GM23248 (cell line): ENCODE results near the gene CBFA2T3. TPM values are rescaled to one million over a fixed set of nuclear protein-coding genes. Genes with fewer than 3 reads are reported as not detected.

ENCODE experiments used
- DNase-seq: peaks from one replicate; pipeline ENCODE4 v3.0.0-alpha.2; 2015
- H2AFZ ChIP-seq: fragments of 200-600 bp; sonication (generic); 2 replicates; pipeline ENCODE4 v1.6.1; 2016; ENCODE audit warnings: antibody characterized with exemption
- H3F3A ChIP-seq: fragments of 200-600 bp; sonication (generic); 2 replicates; pipeline ENCODE4 v1.6.1; 2016; ENCODE audit warnings: mild to moderate bottlenecking, antibody characterized with exemption, mixed run types; ENCODE audit not compliant: insufficient read depth
- H3K27ac ChIP-seq: fragments of 200-600 bp; sonication (generic); 2 replicates; pipeline ENCODE4 v1.5.1; 2016; ENCODE audit warnings: mild to moderate bottlenecking
- H3K27me3 ChIP-seq: fragments of 200-600 bp; sonication (generic); replicated peaks from 2 replicates; pipeline ENCODE4 v1.6.1; 2016; ENCODE audit warnings: mild to moderate bottlenecking; ENCODE audit not compliant: insufficient read depth
- H3K36me3 ChIP-seq: fragments of 200-600 bp; sonication (generic); 2 replicates; pipeline ENCODE4 v1.6.1; 2016; ENCODE audit warnings: low read depth, mild to moderate bottlenecking
- H3K4me1 ChIP-seq: fragments of 200-600 bp; sonication (generic); 2 replicates; pipeline ENCODE4 v1.6.1; 2016; ENCODE audit warnings: mild to moderate bottlenecking; ENCODE audit not compliant: insufficient read depth
- H3K4me2 ChIP-seq: fragments of 200-600 bp; sonication (generic); one replicate; pipeline ENCODE4 v1.6.1; 2016; ENCODE audit warnings: mild to moderate bottlenecking; ENCODE audit not compliant: unreplicated experiment
- H3K4me3 ChIP-seq: fragments of 200-600 bp; sonication (generic); 2 replicates; pipeline ENCODE4 v1.5.1; 2016; ENCODE audit warnings: mild to moderate bottlenecking
- H3K79me2 ChIP-seq: fragments of 200-600 bp; sonication (generic); 2 replicates; pipeline ENCODE4 v1.6.1; 2016; ENCODE audit warnings: mild to moderate bottlenecking; ENCODE audit not compliant: insufficient read depth
- H3K9ac ChIP-seq: fragments of 200-600 bp; sonication (generic); 2 replicates; pipeline ENCODE4 v1.6.1; 2016; ENCODE audit warnings: mild to moderate bottlenecking
- H3K9me2 ChIP-seq: fragments of 200-600 bp; sonication (generic); 2 replicates; pipeline ENCODE4 v1.6.1; 2016; ENCODE audit warnings: mixed run types, mild to moderate bottlenecking, moderate library complexity; ENCODE audit not compliant: insufficient read depth
- H3K9me3 ChIP-seq: fragments of 200-600 bp; sonication (generic); one replicate; pipeline ENCODE4 v1.6.1; 2017; ENCODE audit warnings: low read depth
- H4K20me1 ChIP-seq: fragments of 200-600 bp; sonication (generic); 2 replicates; pipeline ENCODE4 v1.6.0; 2016; ENCODE audit not compliant: insufficient read depth
- EZH2 ChIP-seq: fragments of 200-600 bp; sonication (generic); IDR thresholded peaks from 2 replicates; pipeline ENCODE4 v1.6.1; 2018; ENCODE audit warnings: antibody characterized with exemption, mild to moderate bottlenecking; ENCODE audit not compliant: insufficient read depth, poor library complexity, severe bottlenecking
- EZH2phosphoT487 ChIP-seq: fragments of 200-600 bp; sonication (generic); IDR thresholded peaks from 2 replicates; pipeline ENCODE4 v1.6.1; 2018; ENCODE audit warnings: antibody characterized with exemption, moderate library complexity, mild to moderate bottlenecking, low read depth; ENCODE audit not compliant: insufficient read depth
- WGBS, 2 experiments: methylation state at CpG; one replicate each; pipeline ENCODE4 v1.1.6; 2015 to 2017; ENCODE audit warnings: low lambda C conversion rate in 2 of 2, low coverage in 1 of 2; ENCODE audit errors: missing lambda C conversion rate in 2 of 2; 5-methylcytosine and 5-hydroxymethylcytosine counted together
- in situ Hi-C: fragments of 300-500 bp; cut with MboI; formaldehyde crosslinking; loops from 2 replicates; pipeline ENCODE4 v1.15.0; 2020
- polyA plus RNA-seq: library from polyadenylated mRNA; unstranded; fragments of >200 nt; fragmentation: Nextera tagmentation; extraction: Ambion mirVana; gene quantifications from 2 replicates; pipeline ENCODE4 v1.2.1, GENCODE V29; 2016
- total RNA-seq: library from RNA; depleted of rRNA; stranded (reverse); fragments of >200 nt; shearing (Covaris generic); gene quantifications from 2 replicates; pipeline ENCODE4 v1.2.3, GENCODE V29; 2014

The CBFA2T3 gene
- total and polyA plus RNA-seq, 2 experiments from 2014 or later, result not detected

DNA sequence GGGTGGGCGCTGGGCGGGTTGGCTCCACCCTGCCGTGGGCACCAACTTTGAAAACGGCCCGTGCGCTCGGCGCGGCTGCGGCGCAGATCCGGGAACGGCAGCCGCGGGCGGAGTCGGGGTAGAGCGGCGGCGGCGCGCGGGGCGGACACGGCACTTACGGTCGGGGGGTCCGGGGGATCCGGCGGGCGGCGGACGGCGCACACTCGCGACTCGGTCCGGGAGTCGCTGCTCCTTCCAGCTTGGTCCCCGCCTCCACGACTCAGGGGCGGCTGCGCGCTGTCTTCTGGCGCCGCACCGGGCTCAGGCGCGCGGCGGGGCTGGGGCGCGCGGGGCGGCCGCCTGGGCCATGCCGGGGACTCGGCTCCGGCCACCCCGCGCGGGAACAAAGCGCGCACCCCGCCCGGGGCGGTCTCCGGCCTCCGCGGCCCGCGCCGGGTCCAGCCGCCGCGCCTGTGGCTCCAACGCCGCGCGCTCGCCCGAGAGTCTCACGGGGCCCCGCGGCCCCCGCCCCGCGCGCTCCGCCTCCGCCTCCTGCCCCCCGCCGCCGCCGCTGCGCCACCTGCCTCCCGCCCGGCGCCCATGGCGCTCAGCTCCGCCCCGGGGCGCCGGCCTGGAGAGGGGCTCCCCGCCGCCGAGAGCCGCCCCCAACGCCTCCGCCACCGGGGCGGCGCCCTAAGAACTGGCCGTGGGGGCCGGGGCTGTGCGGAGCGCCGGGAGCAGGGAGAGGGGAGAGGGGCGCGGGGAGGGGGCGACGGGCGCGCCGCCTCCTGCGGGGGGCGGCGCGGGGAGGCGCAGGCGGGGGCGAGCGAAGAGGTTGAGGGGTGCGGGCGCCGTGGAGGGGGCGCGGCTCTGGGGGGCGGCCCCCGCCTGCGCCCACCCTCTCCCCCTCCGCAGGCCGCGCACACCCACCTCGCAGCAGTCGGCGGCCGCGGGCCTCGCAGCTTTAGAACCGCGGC, 35.9 kb downstream of the CBFA2T3 start:
- Histone ChIP-seq H3F3A (no peaks in the 10 kb centered on the region), H3K4me2 (no peak overlapping the region), H3K9me3 (no peaks in the 10 kb centered on the region), H3K27ac (no peak overlapping the region), H3K36me3 (no peaks in the 10 kb centered on the region), H3K9me2 (no peaks in the 10 kb centered on the region), H2AFZ (no peak overlapping the region), H3K9ac (no peak overlapping the region), H3K4me3 (no peak overlapping the region), H3K79me2 (no peaks in the 10 kb centered on the region), H4K20me1 (no peaks in the 10 kb centered on the region), H3K27me3 (peaks cover 63% of the 10 kb centered on the region), H3K4me1 (no peaks in the 10 kb centered on the region)
- in situ Hi-C loops, result no loop called here
- TF ChIP-seq EZH2 (peak; percentile 47), EZH2phosphoT487 (no peak)
- DNase-seq, result peak; percentile 11
- WGBS, 2 experiments, result 2 to 5% methylated on average over 11 to 52 of the region's 152 CpGs

DNA sequence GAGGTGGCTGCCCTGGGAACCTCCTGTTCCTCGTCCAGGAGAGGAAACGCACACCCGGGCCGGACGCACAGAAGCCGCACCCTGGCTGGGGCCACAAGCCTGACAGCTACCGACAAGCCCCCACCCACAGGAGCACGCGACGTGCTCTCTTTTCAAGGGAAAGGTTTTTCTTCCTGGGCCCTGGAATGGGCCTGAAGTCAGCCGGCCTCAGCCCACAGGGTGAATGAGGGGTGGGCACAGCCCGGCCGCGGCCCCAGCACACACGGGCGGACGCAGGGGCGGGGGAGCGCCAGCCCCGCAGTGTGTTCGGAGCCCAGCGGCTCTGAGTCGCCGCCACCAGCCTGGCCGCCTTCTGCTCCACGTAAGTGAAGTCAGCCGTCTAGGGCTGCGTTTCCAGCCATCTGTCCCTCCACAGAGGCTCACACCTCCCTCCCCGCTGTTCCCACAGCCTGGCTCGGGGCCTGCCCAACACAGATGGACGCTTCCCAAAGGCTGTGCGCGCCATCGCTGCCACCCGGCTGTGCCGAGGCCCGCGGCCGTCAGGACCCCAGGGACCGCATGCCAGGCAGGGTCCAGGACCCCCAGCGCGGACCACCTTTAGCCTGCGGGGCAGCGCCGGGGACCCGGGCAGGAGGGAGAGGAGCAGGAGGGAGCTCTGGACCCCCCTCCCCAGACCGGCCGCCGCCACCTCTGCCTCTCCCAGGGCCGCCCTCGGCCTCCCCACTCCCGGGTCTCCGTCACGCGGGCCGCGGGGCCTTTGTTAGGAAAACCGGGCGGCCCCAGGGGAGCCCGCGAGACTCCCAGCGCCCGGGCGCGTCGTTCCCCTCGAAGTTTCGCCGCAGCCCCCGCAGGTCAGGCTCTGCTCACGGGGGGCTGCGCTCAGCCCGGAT, 36.8 kb downstream of the CBFA2T3 start:
- Histone ChIP-seq H3K9me3 (no peaks in the 10 kb centered on the region), H2AFZ (no peak overlapping the region), H3K27me3 (peaks cover 65% of the 10 kb centered on the region), H3K9ac (no peak overlapping the region), H3K4me1 (no peaks in the 10 kb centered on the region), H3K27ac (no peak overlapping the region), H3F3A (no peaks in the 10 kb centered on the region), H4K20me1 (no peaks in the 10 kb centered on the region), H3K79me2 (no peaks in the 10 kb centered on the region), H3K36me3 (no peaks in the 10 kb centered on the region), H3K4me3 (no peak overlapping the region), H3K9me2 (no peaks in the 10 kb centered on the region), H3K4me2 (no peak overlapping the region)
- peak; percentile 61 for TF ChIP-seq EZH2
- 0 out of 2 replicates have a peak, but pooled peaks have one; percentile 73 for TF ChIP-seq EZH2phosphoT487
- in situ Hi-C loops, result no loop called here
- peak; percentile 27 for DNase-seq
- WGBS, 2 experiments, result 4 to 6% methylated on average over 56 to 68 of the region's 73 CpGs

DNA sequence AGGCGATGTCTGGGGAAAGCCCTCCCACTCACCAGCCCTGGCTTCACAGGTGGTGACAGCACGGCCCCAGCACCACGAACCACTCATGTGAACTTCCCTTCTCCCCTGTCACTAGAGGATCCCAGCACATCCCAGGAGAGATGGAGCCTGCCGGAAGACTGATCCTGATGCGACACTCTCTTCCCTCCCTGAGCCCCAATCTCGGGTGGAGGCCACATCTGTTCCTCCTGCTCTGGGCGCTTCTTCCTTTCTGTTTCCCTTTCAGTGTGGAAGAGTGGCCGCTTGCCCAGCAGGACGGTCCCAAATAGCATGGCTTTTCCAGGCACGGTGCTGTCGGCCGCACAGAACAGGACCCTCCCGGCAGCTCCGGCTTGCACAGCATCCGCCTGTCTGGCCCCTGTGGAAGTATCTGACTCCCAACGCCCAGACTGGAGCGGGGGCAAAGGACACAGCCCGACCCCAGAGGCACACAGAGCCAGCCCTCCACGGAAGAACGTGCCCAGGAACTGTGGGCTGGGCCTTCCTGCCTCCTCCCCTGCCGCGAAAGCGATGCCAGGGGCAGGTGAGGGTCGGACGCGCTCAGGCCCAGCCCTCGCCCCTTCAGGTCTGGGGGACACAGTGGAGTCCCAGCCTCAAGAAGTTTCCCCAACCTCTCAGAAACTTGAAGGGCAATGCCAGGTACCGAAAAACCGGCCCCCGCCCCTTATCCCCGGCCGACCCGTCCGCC, 37.6 kb downstream of the CBFA2T3 start:
- Histone ChIP-seq H3K4me1 (no peaks in the 10 kb centered on the region), H3K27ac (no peak overlapping the region), H3F3A (no peaks in the 10 kb centered on the region), H3K4me3 (no peak overlapping the region), H3K9ac (no peak overlapping the region), H4K20me1 (no peaks in the 10 kb centered on the region), H3K9me2 (no peaks in the 10 kb centered on the region), H3K4me2 (no peak overlapping the region), H3K36me3 (no peaks in the 10 kb centered on the region), H3K79me2 (no peaks in the 10 kb centered on the region), H3K9me3 (no peaks in the 10 kb centered on the region), H2AFZ (no peak overlapping the region), H3K27me3 (peaks cover 68% of the 10 kb centered on the region)
- DNase-seq, result peak; percentile 15
- TF ChIP-seq EZH2 (peak; percentile 81), EZH2phosphoT487 (no peak; the same call in 1 of the 2 replicates)
- in situ Hi-C loops, result no loop called here
- 24 to 28% methylated on average over 32 to 34 of the region's 34 CpGs for WGBS, 2 experiments

DNA sequence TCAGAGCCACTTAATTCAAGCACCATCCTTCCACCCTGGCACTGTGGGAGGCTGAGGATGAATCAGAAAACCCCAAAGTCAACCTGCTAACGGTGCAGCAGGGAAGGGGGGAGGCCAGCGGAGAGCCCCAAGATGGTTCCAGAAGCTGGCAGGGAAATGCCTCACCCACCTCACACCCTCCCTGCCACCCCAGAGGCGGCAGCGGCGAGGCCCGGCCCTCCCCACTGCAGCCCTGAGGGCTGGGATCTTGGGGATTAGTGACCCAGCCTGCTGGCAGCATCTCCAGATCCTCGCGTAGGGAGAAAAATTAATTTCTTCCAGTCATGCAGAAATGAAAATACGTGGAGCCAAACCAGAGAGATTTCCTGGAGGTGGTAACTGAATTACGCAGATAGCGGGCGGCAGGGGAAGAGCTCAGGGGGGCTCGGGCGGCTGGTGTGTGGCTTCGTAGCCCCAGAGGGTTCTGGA, 38.2 kb downstream of the CBFA2T3 start:
- Histone ChIP-seq H3F3A (no peaks in the 10 kb centered on the region), H3K4me2 (no peak overlapping the region)
- in situ Hi-C loops, result no loop called here

More for the DNA sequence above, 38.2 kb downstream of the CBFA2T3 start:
- H3K9ac ChIP-seq, result no peak overlapping the region
- H2AFZ ChIP-seq, result no peak overlapping the region
- H3K4me1 ChIP-seq, result no peaks in the 10 kb centered on the region
- H3K9me3 ChIP-seq, result no peaks in the 10 kb centered on the region
- no peaks in the 10 kb centered on the region for H3K36me3 ChIP-seq
- no peak overlapping the region for H3K27ac ChIP-seq
- H4K20me1 ChIP-seq, result no peaks in the 10 kb centered on the region
- peaks cover 67% of the 10 kb centered on the region for H3K27me3 ChIP-seq
- no peak overlapping the region for H3K4me3 ChIP-seq
- no peak for DNase-seq
- H3K79me2 ChIP-seq, result no peaks in the 10 kb centered on the region
- TF ChIP-seq EZH2 (no peak), EZH2phosphoT487 (no peak)
- 16 to 17% methylated on average over 15 of the region's 15 CpGs for WGBS, 2 experiments
- H3K9me2 ChIP-seq, result no peaks in the 10 kb centered on the region
